Measurements from ENCODE around the gene AQP7. TPM values are rescaled to one million over a fixed set of nuclear protein-coding genes. Genes with fewer than 3 reads are reported as not detected.

The AQP7 gene
- total RNA-seq, 2 experiments from 2014 or later, result 2.2 TPM; not detected in 1

DNA sequence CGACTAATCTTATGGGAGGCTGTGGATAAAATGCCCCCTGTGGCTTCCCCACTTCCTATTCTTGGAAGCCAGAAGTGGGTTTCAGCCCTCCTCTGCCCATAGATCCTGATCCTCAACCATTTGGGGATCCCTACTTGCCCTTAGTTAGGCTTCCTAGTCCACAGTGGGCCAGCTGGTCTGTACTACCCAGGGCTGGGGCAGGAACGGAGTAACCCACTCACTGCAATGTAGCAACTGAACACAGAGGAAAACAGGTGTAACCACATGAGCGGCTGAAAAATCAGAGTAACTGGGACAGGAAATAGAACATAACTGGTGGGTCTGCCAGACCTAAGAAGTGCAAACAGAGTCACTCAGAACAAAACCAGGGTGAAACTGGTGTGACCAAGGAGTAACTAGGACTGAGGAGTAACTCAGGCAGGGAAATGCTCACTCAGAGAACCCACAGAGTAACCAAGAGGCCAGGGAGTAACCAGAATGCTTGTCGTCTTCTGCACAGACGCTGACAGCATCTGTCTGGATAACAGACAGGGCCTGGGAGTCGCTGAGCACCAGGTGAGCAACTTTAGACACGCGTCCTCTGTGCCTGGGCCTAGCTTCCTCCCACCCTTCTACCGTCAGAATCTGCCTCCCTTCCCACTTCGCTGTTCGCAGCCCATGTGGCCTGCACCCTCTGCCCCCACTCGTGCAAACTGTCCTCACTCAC lies 44.0 kb upstream of the AQP7 start:
- CTCF ChIA-PET (ENCODE audit: unreplicated experiment), result interaction anchor here (0.7 to 2.1 kb wide), 3 partner anchors 9 to 27 kb away, joined by 3 to 19 read pairs (median 5); partner anchors contain the start of gene NOL6

DNA sequence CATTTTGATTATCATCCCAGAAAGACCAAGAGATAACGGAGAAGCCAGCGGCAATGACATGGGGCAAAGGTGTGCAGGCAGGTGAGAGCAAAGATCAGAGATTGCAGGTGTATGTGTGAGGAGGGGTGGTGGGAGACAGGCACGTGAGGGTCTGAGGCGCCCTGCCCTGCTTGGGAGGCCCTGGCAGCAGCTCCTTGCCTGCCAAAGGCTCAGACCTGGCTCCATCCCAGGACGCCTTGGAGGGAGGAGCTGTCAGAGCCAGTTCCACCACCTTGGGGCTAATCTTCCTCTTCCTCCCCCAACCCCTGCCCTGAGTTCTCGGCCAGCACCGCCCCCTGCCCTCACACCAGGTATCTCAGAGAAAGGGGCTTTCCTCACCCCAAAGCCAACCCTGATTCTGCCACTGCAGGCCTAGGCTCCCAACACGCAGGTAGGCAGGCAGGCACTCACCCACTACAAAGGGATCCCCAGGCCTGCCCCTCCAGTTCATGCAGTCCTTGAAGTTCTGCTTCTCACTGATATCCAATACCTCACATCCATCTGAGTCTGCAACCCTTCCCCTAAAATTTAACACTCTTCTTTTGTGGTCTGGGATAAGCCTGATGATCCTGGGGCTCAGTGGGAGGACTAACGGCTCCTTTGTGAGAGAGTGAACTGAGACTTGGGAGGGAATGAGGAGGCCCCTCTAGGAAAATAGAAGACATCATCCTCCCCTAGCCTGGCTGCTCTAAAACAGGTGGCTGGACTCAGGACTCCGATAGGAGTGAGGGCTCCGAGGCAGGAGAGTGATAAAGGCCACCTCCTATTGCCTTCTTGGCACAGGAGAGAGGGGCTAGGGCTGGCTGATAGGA lies 43.2 kb upstream of the AQP7 start:
- Histone ChIP-seq H3K4me2 (ENCODE audit: low read length) (peak overlapping the region; percentile 88), H4K20me1 (ENCODE audit: insufficient read depth, low read length) (no peaks in the 10 kb centered on the region), H3K36me3 (ENCODE audit: insufficient read depth, low read length) (no peaks in the 10 kb centered on the region), H3K79me2 (ENCODE audit: insufficient read depth, low read depth, low read length) (no peaks in the 10 kb centered on the region), H3K9me3 (ENCODE audit: low read length) (no peaks in the 10 kb centered on the region), H2AFZ (ENCODE audit: low read length) (peak overlapping the region; percentile 73; the same call in 1 of the 2 replicates), H3K4me1 (ENCODE audit: insufficient read depth, low read length, poor library complexity, severe bottlenecking) (peaks cover 28% of the 10 kb centered on the region), H3K9me2 (ENCODE audit: insufficient read depth, low read length) (no peaks in the 10 kb centered on the region), H3K4me3 (ENCODE audit: low read depth, low read length, poor library complexity, severe bottlenecking) (peak overlapping the region; percentile 65), H3K27ac (ENCODE audit: low read depth, low read length, poor library complexity, severe bottlenecking) (peak overlapping the region; percentile 82)
- TF ChIP-seq EZH2phosphoT487 (IDR thresholded peaks at IDR 0.05; ENCODE audit: borderline replicate concordance, low read depth, low read length), result no peak
- TF ChIP-seq, protein P1, sequence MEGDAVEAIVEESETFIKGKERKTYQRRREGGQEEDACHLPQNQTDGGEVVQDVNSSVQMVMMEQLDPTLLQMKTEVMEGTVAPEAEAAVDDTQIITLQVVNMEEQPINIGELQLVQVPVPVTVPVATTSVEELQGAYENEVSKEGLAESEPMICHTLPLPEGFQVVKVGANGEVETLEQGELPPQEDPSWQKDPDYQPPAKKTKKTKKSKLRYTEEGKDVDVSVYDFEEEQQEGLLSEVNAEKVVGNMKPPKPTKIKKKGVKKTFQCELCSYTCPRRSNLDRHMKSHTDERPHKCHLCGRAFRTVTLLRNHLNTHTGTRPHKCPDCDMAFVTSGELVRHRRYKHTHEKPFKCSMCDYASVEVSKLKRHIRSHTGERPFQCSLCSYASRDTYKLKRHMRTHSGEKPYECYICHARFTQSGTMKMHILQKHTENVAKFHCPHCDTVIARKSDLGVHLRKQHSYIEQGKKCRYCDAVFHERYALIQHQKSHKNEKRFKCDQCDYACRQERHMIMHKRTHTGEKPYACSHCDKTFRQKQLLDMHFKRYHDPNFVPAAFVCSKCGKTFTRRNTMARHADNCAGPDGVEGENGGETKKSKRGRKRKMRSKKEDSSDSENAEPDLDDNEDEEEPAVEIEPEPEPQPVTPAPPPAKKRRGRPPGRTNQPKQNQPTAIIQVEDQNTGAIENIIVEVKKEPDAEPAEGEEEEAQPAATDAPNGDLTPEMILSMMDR (conservative IDR thresholded peaks at IDR 0.05; ENCODE audit: low read length), result no peak
- ChIA-PET POLR2A (interaction anchor here (0.6 to 8.6 kb wide), 3 partner anchors 8 to 28 kb away, joined by 3 to 50 read pairs (median 7); partner anchors contain the start of gene NOL6), CTCF (ENCODE audit: unreplicated experiment) (interaction anchor here (0.7 kb wide), 1 partner anchor 8 kb away, joined by 3 read pairs; no protein-coding TSS in a partner anchor)
- intact Hi-C loops (cut with micrococcal nuclease; ENCODE audit: unreplicated experiment), result no loop called here
- no peak for DNase-seq (ENCODE audit: low spot score)
- no TSS peak for BruUV-seq (replicated peaks)

More for the DNA sequence above, 44.0 kb upstream of the AQP7 start:
- no peaks in the 10 kb centered on the region for H4K20me1 ChIP-seq (ENCODE audit: insufficient read depth, low read length)
- no TSS peak for BruUV-seq (replicated peaks)
- peak overlapping the region; percentile 65 for H3K4me3 ChIP-seq (ENCODE audit: low read depth, low read length, poor library complexity, severe bottlenecking)
- H3K4me2 ChIP-seq (ENCODE audit: low read length), result peak overlapping the region; percentile 88
- no peaks in the 10 kb centered on the region for H3K79me2 ChIP-seq (ENCODE audit: insufficient read depth, low read depth, low read length)
- no peaks in the 10 kb centered on the region for H3K36me3 ChIP-seq (ENCODE audit: insufficient read depth, low read length)
- intact Hi-C loops (cut with micrococcal nuclease; ENCODE audit: unreplicated experiment), result no loop called here
- H3K4me1 ChIP-seq (ENCODE audit: insufficient read depth, low read length, poor library complexity, severe bottlenecking), result peaks cover 28% of the 10 kb centered on the region
- no peaks in the 10 kb centered on the region for H3K9me2 ChIP-seq (ENCODE audit: insufficient read depth, low read length)
- peak; percentile 86 for DNase-seq (ENCODE audit: low spot score)
- H3K27ac ChIP-seq (ENCODE audit: low read depth, low read length, poor library complexity, severe bottlenecking), result peak overlapping the region; percentile 82
- TF ChIP-seq, protein P1 (conservative IDR thresholded peaks at IDR 0.05; ENCODE audit: low read length), result no peak
- TF ChIP-seq EZH2phosphoT487 (IDR thresholded peaks at IDR 0.05; ENCODE audit: borderline replicate concordance, low read depth, low read length), result no peak
- POLR2A ChIA-PET, result interaction anchor here (0.5 to 8.6 kb wide), 3 partner anchors 27 to 415 kb away, joined by 3 to 50 read pairs (median 3); partner anchors contain the start of gene NOL6
- peak overlapping the region; percentile 73 for H2AFZ ChIP-seq (ENCODE audit: low read length)
- no peaks in the 10 kb centered on the region for H3K9me3 ChIP-seq (ENCODE audit: low read length)
